OCI-LY3 (cell line): ENCODE measurements around the gene EFL1.

Experiments used
- H2AFZ ChIP-seq: fragments of 200-600, 300-600 bp; shearing (Covaris generic); 2 replicates; pipeline ENCODE4 v1.6.0; 2014; ENCODE audit warnings: antibody characterized with exemption, low read depth, low read length
- H3K27ac ChIP-seq: fragments of 200-600, 300-600 bp; sonication (generic); 2 replicates; pipeline ENCODE4 v1.5.1; 2014; ENCODE audit warnings: mild to moderate bottlenecking, low read length, moderate library complexity, mixed read lengths
- H3K27me3 ChIP-seq: fragments of 200-600, 300-600 bp; sonication (generic); 2 replicates; pipeline ENCODE4 v1.6.1; 2014; ENCODE audit warnings: low read depth, low read length, mixed read lengths
- H3K36me3 ChIP-seq: fragments of 200-600, 300-600 bp; sonication (generic); replicated peaks from 2 replicates; pipeline ENCODE3; 2014; ENCODE audit warnings: low read depth, low read length, mixed read lengths
- H3K4me1 ChIP-seq: fragments of 300-600, 200-600 bp; sonication (generic); 2 replicates; pipeline ENCODE4 v1.6.1; 2014; ENCODE audit warnings: low read length, mixed read lengths
- H3K4me2 ChIP-seq: fragments of 200-600, 300-600 bp; sonication (generic); 2 replicates; pipeline ENCODE4 v1.6.1; 2014; ENCODE audit warnings: low read length, mixed read lengths
- H3K4me3 ChIP-seq: fragments of 300-600, 200-600 bp; sonication (generic); 2 replicates; pipeline ENCODE4 v1.5.1; 2014; ENCODE audit warnings: antibody characterized with exemption, mild to moderate bottlenecking, low read length, moderate library complexity
- H3K79me2 ChIP-seq: fragments of 300-600, 200-600 bp; shearing (Covaris generic); 2 replicates; pipeline ENCODE4 v1.6.1; 2014; ENCODE audit warnings: mild to moderate bottlenecking, low read length, mixed read lengths
- H3K9ac ChIP-seq: fragments of 300-600, 200-600 bp; shearing (Covaris generic); 2 replicates; pipeline ENCODE4 v1.6.0; 2014; ENCODE audit warnings: mild to moderate bottlenecking, low read length, moderate library complexity
- H3K9me3 ChIP-seq: fragments of 200-600, 300-600 bp; shearing (Covaris generic); 2 replicates; pipeline ENCODE4 v1.6.1; 2014; ENCODE audit warnings: low read length, mixed read lengths; ENCODE audit not compliant: insufficient read depth
- H4K20me1 ChIP-seq: fragments of 200-600, 300-600 bp; sonication (generic); 2 replicates; pipeline ENCODE4 v1.6.1; 2016; ENCODE audit warnings: low read length, mixed read lengths; ENCODE audit not compliant: insufficient read depth
- CTCF ChIP-seq: fragments of 200-600, 300-600 bp; sonication (generic); IDR thresholded peaks from 2 replicates; pipeline ENCODE4 v1.5.1; 2014; ENCODE audit warnings: antibody characterized with exemption, low read length, low read depth
- EZH2phosphoT487 ChIP-seq: fragments of 200-600 bp; shearing (Covaris generic); IDR thresholded peaks from 2 replicates; pipeline ENCODE4 v1.6.1; 2018; ENCODE audit warnings: antibody characterized with exemption, mixed run types, low read depth

The EFL1 gene

DNA sequence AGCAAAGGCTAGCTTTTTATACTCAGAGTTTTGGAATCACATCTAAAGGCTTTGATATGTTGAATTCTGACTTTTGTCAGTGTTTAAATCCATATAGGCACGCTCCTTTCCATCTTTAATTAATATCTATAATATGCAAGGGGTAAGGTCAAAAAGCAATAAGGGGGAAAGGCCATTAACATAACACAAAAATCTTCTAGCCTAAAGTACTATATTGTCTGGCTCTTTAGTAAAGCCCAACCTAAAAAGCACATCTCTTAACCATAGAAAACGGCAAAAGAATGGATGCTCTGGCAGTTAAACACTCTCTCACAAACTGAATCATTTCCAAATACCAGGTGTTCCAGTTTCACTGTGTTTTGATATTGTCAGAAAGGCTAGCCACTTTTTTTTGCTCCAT lies 76.4 kb downstream of the EFL1 start:
- H3K79me2 ChIP-seq = no peaks in the 10 kb centered on the region
- no peak overlapping the region for H2AFZ ChIP-seq
- no peak overlapping the region for H3K27ac ChIP-seq
- H3K4me3 ChIP-seq = no peak overlapping the region
- peaks cover 14% of the 10 kb centered on the region for H3K4me1 ChIP-seq
- H3K9ac ChIP-seq = no peak overlapping the region
- no peak for TF ChIP-seq CTCF
- TF ChIP-seq EZH2phosphoT487 = no peak
- no peak overlapping the region for H3K4me2 ChIP-seq
- H3K27me3 ChIP-seq = no peaks in the 10 kb centered on the region
- H4K20me1 ChIP-seq = peaks cover 3% of the 10 kb centered on the region; the same call in 1 of the 2 replicates
- H3K36me3 ChIP-seq = no peaks in the 10 kb centered on the region
- no peaks in the 10 kb centered on the region for H3K9me3 ChIP-seq

- Histone ChIP-seq H3K4me1 (peaks cover 14% of the 10 kb centered on the region), H3K27ac (no peak overlapping the region), H3K79me2 (no peaks in the 10 kb centered on the region), H3K9me3 (no peaks in the 10 kb centered on the region), H3K27me3 (no peaks in the 10 kb centered on the region), H4K20me1 (peaks cover 3% of the 10 kb centered on the region; the same call in 1 of the 2 replicates), H2AFZ (no peak overlapping the region), H3K36me3 (no peaks in the 10 kb centered on the region), H3K9ac (no peak overlapping the region), H3K4me3 (no peak overlapping the region), H3K4me2 (no peak overlapping the region)
- no peak for TF ChIP-seq CTCF
- no peak for TF ChIP-seq EZH2phosphoT487
These were observed 77.8 kb downstream of the EFL1 start for GRCh38 chr15:82184776-82185175.

- Histone ChIP-seq H3K9me3 (no peaks in the 10 kb centered on the region), H3K36me3 (no peaks in the 10 kb centered on the region), H3K79me2 (no peaks in the 10 kb centered on the region), H4K20me1 (peaks cover 3% of the 10 kb centered on the region; the same call in 1 of the 2 replicates), H2AFZ (no peak overlapping the region), H3K4me3 (no peak overlapping the region), H3K27me3 (no peaks in the 10 kb centered on the region), H3K9ac (no peak overlapping the region), H3K27ac (no peak overlapping the region), H3K4me1 (peaks cover 14% of the 10 kb centered on the region), H3K4me2 (no peak overlapping the region)
- no peak for TF ChIP-seq EZH2phosphoT487
- no peak for TF ChIP-seq CTCF
These were observed 78.2 kb downstream of the EFL1 start for GRCh38 chr15:82184355-82184754.

- H3K4me1 ChIP-seq = peaks cover 14% of the 10 kb centered on the region
- no peak overlapping the region for H3K9ac ChIP-seq
These were observed 79.2 kb downstream of the EFL1 start for GRCh38 chr15:82183121-82184031.

More at GRCh38 chr15:82183121-82184031, 79.2 kb downstream of the EFL1 start:
- no peak overlapping the region for H2AFZ ChIP-seq
- no peak overlapping the region for H3K4me3 ChIP-seq
- TF ChIP-seq EZH2phosphoT487 (no peak), CTCF (no peak)
- no peaks in the 10 kb centered on the region for H3K79me2 ChIP-seq
- no peaks in the 10 kb centered on the region for H3K9me3 ChIP-seq
- H3K27ac ChIP-seq = no peak overlapping the region
- no peaks in the 10 kb centered on the region for H3K36me3 ChIP-seq
- H3K27me3 ChIP-seq = no peaks in the 10 kb centered on the region
- peaks cover 3% of the 10 kb centered on the region; the same call in 1 of the 2 replicates for H4K20me1 ChIP-seq
- H3K4me2 ChIP-seq = no peak overlapping the region
